ENCODE results near the gene SLC7A10.

Gene SLC7A10

DNA sequence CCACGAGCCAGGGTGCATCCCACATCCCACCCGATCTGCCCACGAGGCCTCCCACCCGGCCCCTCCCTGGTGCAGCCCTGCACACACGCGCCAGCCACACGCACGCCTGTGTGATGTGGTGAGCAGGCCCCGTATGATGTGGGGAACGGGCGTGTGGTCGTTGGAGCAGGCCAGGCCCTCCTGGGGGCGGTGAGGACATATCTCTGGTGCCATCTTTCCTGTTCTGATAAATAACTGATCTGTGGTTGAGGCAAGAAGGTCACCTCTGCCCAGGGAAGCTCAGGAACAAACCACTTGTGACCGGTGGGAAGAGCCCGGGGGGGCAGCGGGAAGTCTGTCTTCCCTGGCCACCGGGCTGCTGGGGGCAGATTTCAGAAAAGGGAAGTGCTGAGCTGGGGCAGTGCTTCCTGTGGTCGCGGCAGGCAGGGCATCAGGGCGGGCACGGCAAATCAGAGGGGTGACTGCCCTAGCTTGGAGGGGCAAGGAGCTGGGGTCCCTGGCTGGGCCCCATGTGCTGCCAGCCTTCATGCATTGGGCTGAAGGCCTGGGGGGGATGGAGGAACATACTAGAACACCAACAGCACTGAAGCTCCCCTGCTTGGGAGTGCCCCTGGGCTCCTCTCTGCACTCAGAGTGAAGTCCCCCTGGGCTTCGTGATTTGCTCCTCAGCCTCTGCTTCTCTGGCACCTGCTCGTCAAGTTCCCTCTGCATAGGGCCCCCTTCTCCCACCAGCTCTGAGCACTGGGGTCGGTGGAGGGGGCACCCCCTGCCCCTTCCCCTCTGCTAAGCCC is 35.2 kb upstream of the SLC7A10 start:
- no peak for TF ChIP-seq CTCF (conservative IDR thresholded peaks at IDR 0.05)
- no peak overlapping the region for H3K27ac ChIP-seq

DNA sequence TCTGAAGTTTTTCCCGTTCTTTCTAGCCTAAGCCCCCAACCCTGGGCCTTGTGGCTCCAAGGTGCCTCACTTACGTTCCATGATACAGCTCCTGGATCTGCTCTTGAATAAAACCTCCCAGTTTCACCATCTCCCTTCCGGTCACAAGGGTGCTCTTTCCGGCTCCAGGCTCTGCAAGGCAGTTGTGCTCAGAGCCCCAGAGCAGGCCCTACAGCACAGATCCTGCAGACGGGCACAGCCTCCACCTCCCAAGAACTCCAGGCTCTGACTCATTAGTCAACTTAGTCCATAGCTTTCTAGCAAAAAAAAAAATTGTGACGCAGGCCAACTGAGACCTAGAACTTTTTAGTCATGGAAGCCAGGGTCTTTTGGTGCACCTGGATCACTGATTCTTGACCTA is 33.9 kb upstream of the SLC7A10 start:
- TF ChIP-seq CTCF (conservative IDR thresholded peaks at IDR 0.05), result no peak
- no peak overlapping the region for H3K27ac ChIP-seq

DNA sequence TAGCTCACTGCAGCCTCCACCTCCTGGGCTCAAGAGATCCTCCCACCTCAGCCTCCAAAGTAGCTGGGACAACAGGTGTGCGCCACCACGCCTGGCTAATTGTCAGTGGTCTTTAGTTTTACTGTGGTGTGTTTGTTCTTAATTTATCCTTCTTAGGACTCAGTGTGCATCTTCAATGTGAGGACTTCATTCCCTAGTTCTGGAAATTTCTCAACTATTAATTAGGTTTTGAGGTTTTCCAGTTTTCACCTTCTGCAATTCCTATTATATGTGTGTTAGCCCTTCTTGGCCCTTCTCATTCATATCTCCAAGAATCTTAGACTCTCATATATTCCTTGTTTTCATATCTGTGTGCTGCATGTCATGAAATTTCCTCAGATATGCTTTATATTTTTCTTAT is 32.2 kb upstream of the SLC7A10 start:
- TF ChIP-seq CTCF (conservative IDR thresholded peaks at IDR 0.05), result no peak
- no peak overlapping the region for H3K27ac ChIP-seq

GRCh38 chr19:33256261-33256660 is 30.6 kb upstream of the SLC7A10 start:
- no peak overlapping the region for H3K27ac ChIP-seq
- no peak for TF ChIP-seq CTCF (conservative IDR thresholded peaks at IDR 0.05)

DNA sequence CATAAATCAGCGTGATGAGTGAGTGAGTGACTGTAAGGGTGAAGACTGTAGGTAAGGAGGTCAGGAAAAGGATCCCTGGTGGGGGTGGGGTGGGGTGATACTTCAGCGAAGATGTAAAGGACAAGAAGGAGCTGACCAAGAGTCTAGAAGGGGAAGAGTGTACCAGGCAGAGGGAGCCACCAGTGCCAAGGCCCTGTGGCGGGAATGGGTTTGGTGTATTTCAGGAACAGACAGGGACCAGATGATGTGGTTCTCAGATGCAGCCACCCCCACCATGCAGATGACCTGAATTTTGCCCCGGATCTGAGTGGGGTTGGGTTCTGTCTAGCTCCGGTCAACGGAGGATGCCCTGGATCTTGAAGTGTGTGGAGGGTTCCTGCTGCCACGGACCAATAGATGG is 30.1 kb upstream of the SLC7A10 start:
- TF ChIP-seq CTCF (conservative IDR thresholded peaks at IDR 0.05), result no peak
- no peak overlapping the region for H3K27ac ChIP-seq

DNA sequence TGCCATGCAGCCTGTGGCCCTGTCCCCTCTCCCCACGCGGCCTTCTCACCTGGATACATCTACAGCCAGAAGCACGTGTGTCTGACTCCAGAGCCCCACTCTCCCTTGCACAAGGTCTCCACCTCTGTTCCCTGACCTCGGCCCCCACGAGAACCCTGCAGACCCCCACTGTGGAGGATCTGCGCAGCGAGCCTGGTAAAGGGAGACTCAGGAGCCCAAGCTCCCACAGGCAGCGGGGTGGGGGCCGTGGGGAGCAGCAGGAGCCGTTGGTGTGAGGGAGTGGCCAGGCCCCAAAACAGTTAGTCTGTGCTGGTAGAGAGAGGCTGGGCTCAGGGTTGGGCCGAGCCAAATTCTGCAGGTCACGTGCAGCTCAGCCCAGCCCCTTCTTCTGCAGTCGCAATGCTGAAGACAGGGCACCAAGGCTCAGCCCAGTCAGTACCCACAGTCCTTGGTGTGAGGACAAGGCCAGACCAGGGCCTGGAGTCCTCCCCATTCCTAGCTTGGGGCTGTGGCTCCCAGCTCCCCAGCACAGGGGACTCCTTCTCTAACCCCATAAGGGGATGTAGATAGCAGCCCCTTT is 28.7 kb upstream of the SLC7A10 start:
- no peak for TF ChIP-seq CTCF (conservative IDR thresholded peaks at IDR 0.05)

GRCh38 chr19:33252971-33253370 is 27.3 kb upstream of the SLC7A10 start:
- H3K27ac ChIP-seq, result no peak overlapping the region
- no peak for TF ChIP-seq CTCF (conservative IDR thresholded peaks at IDR 0.05)

More for the DNA sequence above, 28.7 kb upstream of the SLC7A10 start:
- no peak overlapping the region for H3K27ac ChIP-seq

Data from VCaP (cell line).